Right atrium auricular region (tissue), 2 donors: ENCODE results near the gene MIPOL1. TPM values are rescaled to one million over a fixed set of nuclear protein-coding genes. Genes with fewer than 3 reads are reported as not detected.
"Not testable (repeated sequence)": the region's sequence is repeated elsewhere in the genome, so short reads cannot be mapped to it uniquely, and the experiment has no call there.

Experiments used
- DNase-seq: peaks from one replicate; pipeline ENCODE4 v3.0.0-alpha.2; 2019; ENCODE audit warnings: low spot score
- H3K27ac ChIP-seq, 2 donors: fragments of 200-600 bp; sonication (generic); 1 replicate in 1 of 2; 2 replicates in 1 of 2; pipeline ENCODE4 v1.5.1; 2016 to 2019
- H3K27me3 ChIP-seq, 2 donors: fragments of 200-600 bp; sonication (generic); one replicate each; pipeline versions ENCODE4 v1.5.1 to v1.6.0; 2017 to 2019
- H3K36me3 ChIP-seq: fragments of 200-600 bp; sonication (generic); one replicate; pipeline ENCODE4 v1.5.1; 2016
- H3K4me1 ChIP-seq, 2 donors: fragments of 200-600 bp; sonication (generic); one replicate each; pipeline versions ENCODE4 v1.5.1 to v1.6.0; 2017 to 2019
- H3K4me3 ChIP-seq, 2 donors: fragments of 200-600 bp; sonication (generic); 1 replicate in 1 of 2; 2 replicates in 1 of 2; pipeline ENCODE4 v1.5.1; 2017 to 2019; ENCODE audit warnings: mild to moderate bottlenecking in 1 of 2, moderate library complexity in 1 of 2
- H3K9me3 ChIP-seq, 2 donors: fragments of 200-600 bp; sonication (generic); one replicate each; pipeline ENCODE4 v1.5.1; 2019
- total RNA-seq, 2 donors: library from RNA; depleted of rRNA; stranded (reverse); fragments of >200 nt; gene quantifications; one replicate each; pipeline ENCODE4 v1.1.0, GENCODE V29; 2016
- TF ChIP-seq, protein P1 (sequence below), 2 donors: fragments of 200-600 bp; sonication (generic); IDR thresholded peaks; one replicate each; pipeline ENCODE4 v1.5.1; 2019; ENCODE audit warnings: antibody characterized with exemption in 2 of 2

Gene MIPOL1
- total RNA-seq, 2 donors from 2014 or later = 4.9 to 6.2 TPM

DNA sequence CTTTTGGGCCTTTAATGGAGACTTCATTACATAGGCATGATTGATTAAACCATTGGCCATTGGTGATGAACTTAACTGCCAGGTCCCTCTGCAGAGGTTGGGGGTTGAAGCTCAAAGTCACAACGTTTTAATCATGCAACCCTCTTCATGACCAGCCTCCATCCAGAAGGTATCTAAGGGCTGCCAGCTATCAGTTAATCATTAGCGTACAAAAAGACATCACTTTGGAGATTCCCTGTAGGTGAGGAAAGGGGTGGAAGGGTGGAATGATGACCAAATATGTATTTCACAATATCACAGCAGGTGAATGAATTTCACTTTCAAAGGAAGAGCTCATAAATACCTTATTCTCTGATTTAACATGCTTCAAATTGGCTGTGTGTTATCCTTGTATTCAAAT, 92.0 kb downstream of the MIPOL1 start:
- H3K4me1 ChIP-seq = no peaks in the 10 kb centered on the region
- TF ChIP-seq, protein P1, sequence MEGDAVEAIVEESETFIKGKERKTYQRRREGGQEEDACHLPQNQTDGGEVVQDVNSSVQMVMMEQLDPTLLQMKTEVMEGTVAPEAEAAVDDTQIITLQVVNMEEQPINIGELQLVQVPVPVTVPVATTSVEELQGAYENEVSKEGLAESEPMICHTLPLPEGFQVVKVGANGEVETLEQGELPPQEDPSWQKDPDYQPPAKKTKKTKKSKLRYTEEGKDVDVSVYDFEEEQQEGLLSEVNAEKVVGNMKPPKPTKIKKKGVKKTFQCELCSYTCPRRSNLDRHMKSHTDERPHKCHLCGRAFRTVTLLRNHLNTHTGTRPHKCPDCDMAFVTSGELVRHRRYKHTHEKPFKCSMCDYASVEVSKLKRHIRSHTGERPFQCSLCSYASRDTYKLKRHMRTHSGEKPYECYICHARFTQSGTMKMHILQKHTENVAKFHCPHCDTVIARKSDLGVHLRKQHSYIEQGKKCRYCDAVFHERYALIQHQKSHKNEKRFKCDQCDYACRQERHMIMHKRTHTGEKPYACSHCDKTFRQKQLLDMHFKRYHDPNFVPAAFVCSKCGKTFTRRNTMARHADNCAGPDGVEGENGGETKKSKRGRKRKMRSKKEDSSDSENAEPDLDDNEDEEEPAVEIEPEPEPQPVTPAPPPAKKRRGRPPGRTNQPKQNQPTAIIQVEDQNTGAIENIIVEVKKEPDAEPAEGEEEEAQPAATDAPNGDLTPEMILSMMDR (IDR thresholded peaks at IDR 0.05) = no peak
- H3K4me3 ChIP-seq = no peak overlapping the region
- no peak overlapping the region for H3K27ac ChIP-seq
- H3K9me3 ChIP-seq = no peaks in the 10 kb centered on the region
- no peaks in the 10 kb centered on the region for H3K27me3 ChIP-seq
- no peak for DNase-seq
- H3K36me3 ChIP-seq = peaks cover 23% of the 10 kb centered on the region

- H3K9me3 ChIP-seq, H3K27ac ChIP-seq, H3K4me3 ChIP-seq, DNase-seq, H3K4me1 ChIP-seq, H3K36me3 ChIP-seq, H3K27me3 ChIP-seq: not testable (repeated sequence)
These were observed 97.5 kb downstream of the MIPOL1 start for GRCh38 chr14:37295262-37295661.

- no peak overlapping the region for H3K27ac ChIP-seq
- H3K4me1 ChIP-seq = no peaks in the 10 kb centered on the region
- no peaks in the 10 kb centered on the region for H3K36me3 ChIP-seq
- no peak overlapping the region for H3K4me3 ChIP-seq
- DNase-seq = no peak
- TF ChIP-seq, protein P1 (IDR thresholded peaks at IDR 0.05) = no peak
- H3K27me3 ChIP-seq = no peaks in the 10 kb centered on the region
- H3K9me3 ChIP-seq = no peaks in the 10 kb centered on the region
These were observed 113.5 kb downstream of the MIPOL1 start for GRCh38 chr14:37311252-37311651.

- TF ChIP-seq, protein P1 (IDR thresholded peaks at IDR 0.05) = no peak
- Histone ChIP-seq H3K36me3 (no peaks in the 10 kb centered on the region), H3K4me1 (no peaks in the 10 kb centered on the region), H3K9me3 (no peaks in the 10 kb centered on the region), H3K27ac (no peak overlapping the region), H3K4me3 (no peak overlapping the region), H3K27me3 (no peaks in the 10 kb centered on the region)
- DNase-seq = no peak
These were observed 121.2 kb downstream of the MIPOL1 start for GRCh38 chr14:37318938-37319337.

DNA sequence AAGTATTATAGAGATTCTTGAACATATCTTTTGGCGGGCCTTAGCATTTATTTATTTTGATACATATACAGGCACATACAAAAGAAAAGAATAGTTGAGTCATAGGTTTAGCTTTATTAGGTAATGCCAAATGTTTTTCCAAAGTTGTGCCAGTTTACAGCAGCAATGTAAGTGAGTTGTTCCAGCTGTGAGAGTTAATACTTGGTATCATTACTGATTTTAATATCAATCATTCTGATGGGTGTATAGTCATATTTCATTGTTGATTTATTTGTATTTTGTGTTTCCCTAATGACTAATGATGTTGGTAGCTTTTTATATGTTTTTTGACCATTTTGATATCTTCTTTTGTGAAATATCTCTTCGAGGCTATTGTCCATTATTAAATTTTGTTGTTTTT, 122.4 kb downstream of the MIPOL1 start:
- Histone ChIP-seq H3K27me3 (no peaks in the 10 kb centered on the region), H3K36me3 (no peaks in the 10 kb centered on the region), H3K9me3 (no peaks in the 10 kb centered on the region), H3K27ac (no peak overlapping the region), H3K4me3 (no peak overlapping the region), H3K4me1 (no peaks in the 10 kb centered on the region)
- TF ChIP-seq, protein P1 (IDR thresholded peaks at IDR 0.05) = no peak
- DNase-seq = no peak

- Histone ChIP-seq H3K4me1 (no peaks in the 10 kb centered on the region), H3K9me3 (peaks cover 0 to 3% of the 10 kb centered on the region in 2 donors), H3K36me3 (no peaks in the 10 kb centered on the region), H3K27ac (no peak overlapping the region), H3K27me3 (no peaks in the 10 kb centered on the region), H3K4me3 (no peak overlapping the region)
- TF ChIP-seq, protein P1 (IDR thresholded peaks at IDR 0.05) = no peak
- DNase-seq = no peak
These were observed 127.6 kb downstream of the MIPOL1 start for GRCh38 chr14:37325332-37325731.
